HG03064 (cell line): Measurements from ENCODE around the gene IKZF1.
A peak's percentile ranks its signal among the peaks of the same experiment; 100 is the strongest.

Experiments
- ATAC-seq: cut with Tn5 transposase; IDR thresholded peaks from one replicate; pipeline ENCODE4 v1.9.1; 2021; ENCODE audit warnings: low read depth; ENCODE audit not compliant: unreplicated experiment

IKZF1 gene

GRCh38 chr7:50282813-50283605 is 21.5 kb upstream of the IKZF1 start:
- ATAC-seq, result no peak

- no peak for ATAC-seq
Measured at GRCh38 chr7:50283731-50284130, 20.8 kb upstream of the IKZF1 start.

- no peak for ATAC-seq
Measured at GRCh38 chr7:50284296-50284695, 20.2 kb upstream of the IKZF1 start.

- no peak for ATAC-seq
Measured at GRCh38 chr7:50285269-50285668, 19.2 kb upstream of the IKZF1 start.

GRCh38 chr7:50287129-50287528 is 17.4 kb upstream of the IKZF1 start:
- no peak for ATAC-seq

- no peak for ATAC-seq
Measured at GRCh38 chr7:50292165-50292757, 12.3 kb upstream of the IKZF1 start.

GRCh38 chr7:50292763-50293162 is 11.8 kb upstream of the IKZF1 start:
- ATAC-seq, result no peak

- ATAC-seq, result peak; percentile 64
Measured at GRCh38 chr7:50293509-50294179, 10.9 kb upstream of the IKZF1 start.

- no peak for ATAC-seq
Measured at GRCh38 chr7:50295133-50295532, 9.4 kb upstream of the IKZF1 start.

GRCh38 chr7:50296799-50297198 is 7.7 kb upstream of the IKZF1 start:
- ATAC-seq, result no peak

GRCh38 chr7:50298811-50299562 is 5.5 kb upstream of the IKZF1 start:
- no peak for ATAC-seq

- ATAC-seq, result no peak
Measured at GRCh38 chr7:50300336-50300735, 4.2 kb upstream of the IKZF1 start.

- ATAC-seq, result no peak
Measured at GRCh38 chr7:50302486-50303334, 1.8 kb upstream of the IKZF1 start.

GRCh38 chr7:50303335-50304128 is 984 bp upstream of the IKZF1 start:
- ATAC-seq, result peak; percentile 29

- peak; percentile 28 for ATAC-seq
Measured at GRCh38 chr7:50304911-50305582, 531 bp downstream of the IKZF1 start.

GRCh38 chr7:50305583-50306493 is 1.3 kb downstream of the IKZF1 start:
- ATAC-seq, result no peak

- no peak for ATAC-seq
Measured at GRCh38 chr7:50306494-50307367, 2.2 kb downstream of the IKZF1 start.
